Measurements from ENCODE around the gene SLC39A8.

The SLC39A8 gene

GRCh38 chr4:102299354-102300107 is 45.8 kb downstream of the SLC39A8 start:
- no peak overlapping the region for H2BK15ac ChIP-seq (ENCODE audit: low read length)
- no peak overlapping the region for H3K4ac ChIP-seq (ENCODE audit: low read length)
- H2AFZ ChIP-seq (ENCODE audit: low read length) = no peak overlapping the region
- peak; percentile 38 for DNase-seq (ENCODE audit: low spot score)
- no peak overlapping the region for H3K4me3 ChIP-seq (ENCODE audit: low read length in 2 of 2)
- H3K4me1 ChIP-seq (ENCODE audit: control insufficient read depth in 2 of 2, insufficient read depth in 1 of 2, low read depth in 1 of 2, low read length in 2 of 2) = peaks cover 0 to 2% of the 10 kb centered on the region in 2 donors
- no peak overlapping the region for H2AK5ac ChIP-seq (ENCODE audit: low read depth, low read length)
- H3K14ac ChIP-seq (ENCODE audit: low read length) = no peak overlapping the region
- no peak overlapping the region for H3K18ac ChIP-seq (ENCODE audit: low read length)
- H2BK120ac ChIP-seq (ENCODE audit: low read depth, low read length) = no peak overlapping the region
- no peak overlapping the region for H3K4me2 ChIP-seq (ENCODE audit: insufficient read depth, low read length, poor library complexity, severe bottlenecking)
- no peak overlapping the region for H4K8ac ChIP-seq (ENCODE audit: low read depth, low read length)
- no peak overlapping the region for H2BK5ac ChIP-seq (ENCODE audit: low read length)
- H4K91ac ChIP-seq (ENCODE audit: low read depth, low read length, poor library complexity) = no peak overlapping the region
- no peak overlapping the region for H3K9ac ChIP-seq (ENCODE audit: low read depth, low read length, poor library complexity)
- H3K27me3 ChIP-seq (ENCODE audit: control insufficient read depth in 3 of 3, insufficient read depth in 3 of 3, low read depth in 1 of 3, low read length in 3 of 3) = no peaks in the 10 kb centered on the region
- H3K36me3 ChIP-seq (replicated peaks in 1 of 2; ENCODE audit: control insufficient read depth in 2 of 2, insufficient read depth in 2 of 2, low read length in 2 of 2) = no peaks in the 10 kb centered on the region
- no CpG with 5 or more reads among the region's 4 CpGs for WGBS, 2 donors (ENCODE audit: extremely low coverage in 2 of 2, insufficient read length in 2 of 2, insufficient replicate concordance in 1 of 2)
- H3K23ac ChIP-seq (ENCODE audit: low read depth, low read length, poor library complexity) = no peak overlapping the region
- no peak overlapping the region for H3K27ac ChIP-seq (replicated peaks; ENCODE audit: low read length)
- no peaks in the 10 kb centered on the region for H3K9me3 ChIP-seq (replicated peaks in 1 of 2; ENCODE audit: control insufficient read depth in 2 of 2, insufficient read depth in 1 of 2, low read depth in 1 of 2, low read length in 2 of 2)
- H2BK12ac ChIP-seq (ENCODE audit: low read length) = no peak overlapping the region
- no peaks in the 10 kb centered on the region for H3K79me1 ChIP-seq (ENCODE audit: low read depth, low read length)

GRCh38 chr4:102298716-102299115 is 46.6 kb downstream of the SLC39A8 start:
- H2BK120ac ChIP-seq (ENCODE audit: low read depth, low read length) = no peak overlapping the region
- no peak overlapping the region for H3K27ac ChIP-seq (replicated peaks; ENCODE audit: low read length)
- H3K14ac ChIP-seq (ENCODE audit: low read length) = no peak overlapping the region
- H3K4ac ChIP-seq (ENCODE audit: low read length) = no peak overlapping the region
- no peaks in the 10 kb centered on the region for H3K79me1 ChIP-seq (ENCODE audit: low read depth, low read length)
- DNase-seq (ENCODE audit: low spot score) = no peak
- no peak overlapping the region for H2BK12ac ChIP-seq (ENCODE audit: low read length)
- no CpG with 5 or more reads among the region's 1 CpG for WGBS, 2 donors (ENCODE audit: extremely low coverage in 2 of 2, insufficient read length in 2 of 2, insufficient replicate concordance in 1 of 2)
- peaks cover 0 to 2% of the 10 kb centered on the region in 2 donors for H3K4me1 ChIP-seq (ENCODE audit: control insufficient read depth in 2 of 2, insufficient read depth in 1 of 2, low read depth in 1 of 2, low read length in 2 of 2)
- H3K4me2 ChIP-seq (ENCODE audit: insufficient read depth, low read length, poor library complexity, severe bottlenecking) = no peak overlapping the region
- no peak overlapping the region for H2BK5ac ChIP-seq (ENCODE audit: low read length)
- no peaks in the 10 kb centered on the region for H3K9me3 ChIP-seq (replicated peaks in 1 of 2; ENCODE audit: control insufficient read depth in 2 of 2, insufficient read depth in 1 of 2, low read depth in 1 of 2, low read length in 2 of 2)
- no peak overlapping the region for H3K18ac ChIP-seq (ENCODE audit: low read length)
- no peaks in the 10 kb centered on the region for H3K27me3 ChIP-seq (ENCODE audit: control insufficient read depth in 3 of 3, insufficient read depth in 3 of 3, low read depth in 1 of 3, low read length in 3 of 3)
- H4K8ac ChIP-seq (ENCODE audit: low read depth, low read length) = no peak overlapping the region
- H3K9ac ChIP-seq (ENCODE audit: low read depth, low read length, poor library complexity) = no peak overlapping the region
- H2BK15ac ChIP-seq (ENCODE audit: low read length) = no peak overlapping the region
- no peaks in the 10 kb centered on the region for H3K36me3 ChIP-seq (replicated peaks in 1 of 2; ENCODE audit: control insufficient read depth in 2 of 2, insufficient read depth in 2 of 2, low read length in 2 of 2)
- H3K4me3 ChIP-seq (ENCODE audit: low read length in 2 of 2) = no peak overlapping the region
- H3K23ac ChIP-seq (ENCODE audit: low read depth, low read length, poor library complexity) = no peak overlapping the region
- no peak overlapping the region for H2AFZ ChIP-seq (ENCODE audit: low read length)
- H2AK5ac ChIP-seq (ENCODE audit: low read depth, low read length) = no peak overlapping the region
- H4K91ac ChIP-seq (ENCODE audit: low read depth, low read length, poor library complexity) = no peak overlapping the region

- Histone ChIP-seq H3K27ac (replicated peaks; ENCODE audit: low read length) (no peak overlapping the region), H3K4ac (ENCODE audit: low read length) (no peak overlapping the region), H3K14ac (ENCODE audit: low read length) (no peak overlapping the region), H4K8ac (ENCODE audit: low read depth, low read length) (no peak overlapping the region), H2BK120ac (ENCODE audit: low read depth, low read length) (no peak overlapping the region), H3K27me3 (ENCODE audit: control insufficient read depth in 3 of 3, insufficient read depth in 3 of 3, low read depth in 1 of 3, low read length in 3 of 3) (no peaks in the 10 kb centered on the region), H3K23ac (ENCODE audit: low read depth, low read length, poor library complexity) (no peak overlapping the region), H3K4me2 (ENCODE audit: insufficient read depth, low read length, poor library complexity, severe bottlenecking) (no peak overlapping the region), H3K4me1 (ENCODE audit: control insufficient read depth in 2 of 2, insufficient read depth in 1 of 2, low read depth in 1 of 2, low read length in 2 of 2) (peaks cover 0 to 2% of the 10 kb centered on the region in 2 donors), H3K4me3 (ENCODE audit: low read length in 2 of 2) (no peak overlapping the region), H2BK5ac (ENCODE audit: low read length) (no peak overlapping the region), H3K18ac (ENCODE audit: low read length) (no peak overlapping the region), H3K36me3 (replicated peaks in 1 of 2; ENCODE audit: control insufficient read depth in 2 of 2, insufficient read depth in 2 of 2, low read length in 2 of 2) (no peaks in the 10 kb centered on the region), H3K79me1 (ENCODE audit: low read depth, low read length) (no peaks in the 10 kb centered on the region), H4K91ac (ENCODE audit: low read depth, low read length, poor library complexity) (no peak overlapping the region), H2AFZ (ENCODE audit: low read length) (no peak overlapping the region), H3K9ac (ENCODE audit: low read depth, low read length, poor library complexity) (no peak overlapping the region), H2BK15ac (ENCODE audit: low read length) (no peak overlapping the region), H2AK5ac (ENCODE audit: low read depth, low read length) (no peak overlapping the region), H3K9me3 (replicated peaks in 1 of 2; ENCODE audit: control insufficient read depth in 2 of 2, insufficient read depth in 1 of 2, low read depth in 1 of 2, low read length in 2 of 2) (no peaks in the 10 kb centered on the region), H2BK12ac (ENCODE audit: low read length) (no peak overlapping the region)
- DNase-seq (ENCODE audit: low spot score) = no peak
Observed at GRCh38 chr4:102295153-102295862, 50.0 kb downstream of the SLC39A8 start.

GRCh38 chr4:102288497-102288896 is 56.8 kb downstream of the SLC39A8 start:
- no peaks in the 10 kb centered on the region for H3K4me1 ChIP-seq (ENCODE audit: control insufficient read depth in 2 of 2, insufficient read depth in 1 of 2, low read depth in 1 of 2, low read length in 2 of 2)
- H3K27me3 ChIP-seq (ENCODE audit: control insufficient read depth in 3 of 3, insufficient read depth in 3 of 3, low read depth in 1 of 3, low read length in 3 of 3) = no peaks in the 10 kb centered on the region
- H3K9me3 ChIP-seq (replicated peaks in 1 of 2; ENCODE audit: control insufficient read depth in 2 of 2, insufficient read depth in 1 of 2, low read depth in 1 of 2, low read length in 2 of 2) = no peaks in the 10 kb centered on the region
- H3K79me1 ChIP-seq (ENCODE audit: low read depth, low read length) = no peaks in the 10 kb centered on the region
- no peak overlapping the region for H3K4me3 ChIP-seq (ENCODE audit: low read length in 2 of 2)
- H3K14ac ChIP-seq (ENCODE audit: low read length) = no peak overlapping the region
- H3K4me2 ChIP-seq (ENCODE audit: insufficient read depth, low read length, poor library complexity, severe bottlenecking) = no peak overlapping the region
- H2AK5ac ChIP-seq (ENCODE audit: low read depth, low read length) = no peak overlapping the region
- H3K23ac ChIP-seq (ENCODE audit: low read depth, low read length, poor library complexity) = no peak overlapping the region
- H2BK15ac ChIP-seq (ENCODE audit: low read length) = no peak overlapping the region
- no peak overlapping the region for H4K8ac ChIP-seq (ENCODE audit: low read depth, low read length)
- no peak overlapping the region for H4K91ac ChIP-seq (ENCODE audit: low read depth, low read length, poor library complexity)
- no peak for DNase-seq (ENCODE audit: low spot score)
- H3K9ac ChIP-seq (ENCODE audit: low read depth, low read length, poor library complexity) = no peak overlapping the region
- H2BK12ac ChIP-seq (ENCODE audit: low read length) = no peak overlapping the region
- H2AFZ ChIP-seq (ENCODE audit: low read length) = no peak overlapping the region
- H3K4ac ChIP-seq (ENCODE audit: low read length) = no peak overlapping the region
- no peak overlapping the region for H3K27ac ChIP-seq (replicated peaks; ENCODE audit: low read length)
- no peak overlapping the region for H3K18ac ChIP-seq (ENCODE audit: low read length)
- H3K36me3 ChIP-seq (replicated peaks in 1 of 2; ENCODE audit: control insufficient read depth in 2 of 2, insufficient read depth in 2 of 2, low read length in 2 of 2) = no peaks in the 10 kb centered on the region
- no peak overlapping the region for H2BK5ac ChIP-seq (ENCODE audit: low read length)
- no peak overlapping the region for H2BK120ac ChIP-seq (ENCODE audit: low read depth, low read length)
